Thyroid gland (tissue), 4 donors: ENCODE measurements around the gene ZNF625. TPM values are rescaled to one million over a fixed set of nuclear protein-coding genes. Genes with fewer than 3 reads are reported as not detected.
A peak's percentile ranks its signal among the peaks of the same experiment; 100 is the strongest.

Experiments used
- DNase-seq, 2 donors: peaks; one replicate each; pipeline ENCODE4 v3.0.0-alpha.2; 2019
- H3K27ac ChIP-seq, 3 donors: fragments of 200-600 bp; sonication (generic); 1 replicate in 2 of 3; 2 replicates in 1 of 3; pipeline ENCODE4 v1.5.1; 2016 to 2019; ENCODE audit warnings: mild to moderate bottlenecking in 1 of 3, moderate library complexity in 1 of 3
- H3K27me3 ChIP-seq: fragments of 200-600 bp; sonication (generic); one replicate; pipeline ENCODE4 v1.5.1; 2019
- H3K36me3 ChIP-seq, 2 donors: fragments of 200-600 bp; sonication (generic); one replicate each; pipeline ENCODE4 v1.5.1; 2016 to 2019
- H3K4me1 ChIP-seq, 2 donors: fragments of 200-600 bp; sonication (generic); one replicate each; pipeline ENCODE4 v1.5.1; 2017 to 2019
- H3K4me3 ChIP-seq, 3 donors: fragments of 200-600 bp; sonication (generic); replicated peaks in 1 of 3; 1 replicate in 2 of 3; 2 replicates in 1 of 3; pipeline ENCODE4 v1.5.1; 2016; ENCODE audit warnings: mild to moderate bottlenecking in 1 of 3
- H3K9me3 ChIP-seq: fragments of 200-600 bp; sonication (generic); one replicate; pipeline ENCODE4 v1.5.1; 2017
- CTCF ChIP-seq, 6 experiments: fragments of 200-600 bp in 3 of 6; fragments of 450-650 bp in 3 of 6; sonication (generic) in 3 of 6; IDR thresholded peaks; one replicate each; pipeline ENCODE4 v1.5.1; 2016 to 2019; ENCODE audit warnings: antibody characterized with exemption in 6 of 6, mild to moderate bottlenecking in 2 of 6, inconsistent platforms in 1 of 6, moderate library complexity in 1 of 6
- POLR2A ChIP-seq, 2 donors: fragments of 450-650 bp; IDR thresholded peaks; one replicate each; pipeline ENCODE4 v1.6.1; 2017; ENCODE audit warnings: antibody characterized with exemption in 2 of 2, mild to moderate bottlenecking in 2 of 2, moderate library complexity in 1 of 2
- WGBS, 2 donors: methylation state at CpG; one replicate each; pipeline ENCODE4 v1.1.5; 2017; 5-methylcytosine and 5-hydroxymethylcytosine counted together
- intact Hi-C: fragments of 100-400 bp; cut with DNase I; formaldehyde crosslinking; loops from one replicate; pipeline ENCODE4 v1.15.1; 2023
- total RNA-seq, 4 donors: library from RNA; depleted of rRNA; stranded (reverse); fragments of >200 nt; gene quantifications; one replicate each; pipeline ENCODE4 v1.2.3, GENCODE V29; 2016

Gene ZNF625
- total RNA-seq, 4 donors from 2014 or later, result 5.5 to 12.2 (median 11.5) TPM

DNA sequence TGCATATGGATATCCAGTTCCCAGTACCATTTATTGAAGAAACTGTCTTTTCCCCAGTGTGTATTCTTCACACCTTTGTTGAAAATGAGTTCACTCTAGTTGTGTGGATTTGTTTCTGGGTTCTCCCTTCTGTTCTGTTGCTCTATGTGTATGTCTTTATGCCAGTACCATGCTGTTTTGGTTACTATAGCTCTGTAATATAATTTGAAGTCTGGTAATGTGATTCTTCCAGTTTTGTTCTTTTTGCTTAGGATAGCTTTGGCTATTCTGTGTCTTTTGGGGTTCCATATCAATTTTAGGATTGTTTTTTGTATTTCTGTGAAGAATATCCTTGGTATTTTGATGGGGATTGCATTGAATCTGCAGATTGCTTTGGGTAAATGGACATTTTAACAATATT is 41.6 kb upstream of the ZNF625 start:
- no peak for DNase-seq
- no peak for TF ChIP-seq POLR2A (IDR thresholded peaks at IDR 0.05)
- TF ChIP-seq CTCF (IDR thresholded peaks at IDR 0.05), result no peak
- Histone ChIP-seq H3K4me3 (no peak overlapping the region), H3K4me1 (peaks cover 4 to 14% of the 10 kb centered on the region in 2 donors), H3K9me3 (no peaks in the 10 kb centered on the region), H3K36me3 (no peaks in the 10 kb centered on the region), H3K27ac (no peak overlapping the region), H3K27me3 (no peaks in the 10 kb centered on the region)
- intact Hi-C loops, result no loop called here

DNA sequence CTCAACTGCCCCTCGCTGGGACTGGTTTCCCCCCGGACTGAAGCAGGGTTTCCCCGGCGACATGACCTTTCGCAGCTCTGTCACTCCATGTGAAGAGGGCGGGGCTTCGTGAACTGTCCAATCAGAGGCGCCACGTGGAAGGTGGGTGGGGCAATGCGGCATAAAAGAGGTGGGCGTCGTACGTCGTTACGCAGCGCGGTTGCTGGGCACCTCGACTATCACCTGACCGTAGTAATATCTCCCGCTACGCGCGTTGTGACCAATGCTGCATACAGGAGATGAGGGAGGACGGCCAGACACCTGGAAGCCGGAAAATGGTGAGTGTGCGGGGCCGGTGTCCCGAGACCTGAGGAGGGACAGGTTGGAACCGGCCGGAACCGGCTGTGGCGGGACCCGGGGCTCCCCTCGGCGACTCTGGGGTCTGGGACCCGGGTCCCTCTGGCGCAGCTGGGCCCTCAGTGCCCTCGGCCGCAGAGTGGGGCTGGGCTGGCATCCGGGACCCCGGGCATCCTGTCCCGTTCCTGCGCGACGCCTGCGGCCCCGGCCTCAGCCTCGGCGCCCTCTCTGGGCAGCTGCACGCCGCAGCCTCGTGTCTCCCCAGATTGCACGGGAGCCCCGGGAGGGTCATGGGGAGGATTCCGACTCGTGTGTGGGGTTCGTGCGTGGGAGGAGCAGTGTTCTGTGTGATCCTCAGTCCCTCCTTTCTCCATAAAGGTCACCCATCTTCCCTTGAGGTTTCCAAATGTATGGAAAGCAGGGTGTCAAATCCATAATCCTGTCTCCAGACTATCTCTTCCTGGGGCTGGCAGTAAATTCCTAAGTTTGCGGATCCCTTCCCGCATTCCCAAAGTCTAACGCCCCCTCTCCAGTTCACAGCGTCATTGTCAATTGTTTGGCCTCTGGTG is 38.5 kb upstream of the ZNF625 start:
- 0 to 1% methylated on average over 11 to 28 of the region's 62 CpGs for whole genome bisulfite sequencing, 2 donors
- intact Hi-C loops, result no loop called here
- H3K4me3 ChIP-seq, result peak overlapping the region; percentile 70 to 74 (median 72)
- peak; percentile 97 for DNase-seq
- no peaks in the 10 kb centered on the region for H3K9me3 ChIP-seq
- peaks cover 0 to 4% of the 10 kb centered on the region in 2 donors for H3K36me3 ChIP-seq
- no peak for TF ChIP-seq CTCF (IDR thresholded peaks at IDR 0.05)
- peak in 1 of 2 donors; percentile 94 for TF ChIP-seq POLR2A (IDR thresholded peaks at IDR 0.05)
- H3K27ac ChIP-seq, result peak overlapping the region; percentile 61 to 86 (median 80)
- H3K27me3 ChIP-seq, result no peaks in the 10 kb centered on the region
- H3K4me1 ChIP-seq, result peaks cover under 1 to 11% of the 10 kb centered on the region in 2 donors

- peaks cover 5% of the 10 kb centered on the region for H3K9me3 ChIP-seq
Observed at GRCh38 chr19:12187625-12188024, 31.1 kb upstream of the ZNF625 start.

GRCh38 chr19:12180377-12180776 is 23.8 kb upstream of the ZNF625 start:
- intact Hi-C loops, result no loop called here
- Histone ChIP-seq H3K9me3 (no peaks in the 10 kb centered on the region), H3K36me3 (no peaks in the 10 kb centered on the region), H3K4me1 (no peaks in the 10 kb centered on the region), H3K27ac (no peak overlapping the region), H3K27me3 (no peaks in the 10 kb centered on the region), H3K4me3 (no peak overlapping the region)
- TF ChIP-seq CTCF (IDR thresholded peaks at IDR 0.05) (no peak), POLR2A (IDR thresholded peaks at IDR 0.05) (no peak)
- WGBS, 2 donors, result 95 to 96% methylated on average over 3 of the region's 3 CpGs
- no peak for DNase-seq

More at GRCh38 chr19:12187625-12188024, 31.1 kb upstream of the ZNF625 start:
- intact Hi-C loops, result no loop called here
- H3K27ac ChIP-seq, result no peak overlapping the region
- no peak overlapping the region for H3K4me3 ChIP-seq
- WGBS, 2 donors, result 97% methylated on average over 6 of the region's 6 CpGs
- no peak for DNase-seq
- H3K4me1 ChIP-seq, result no peaks in the 10 kb centered on the region
- H3K36me3 ChIP-seq, result peaks cover 31 to 38% of the 10 kb centered on the region in 2 donors
- TF ChIP-seq CTCF (IDR thresholded peaks at IDR 0.05), result no peak
- no peak for TF ChIP-seq POLR2A (IDR thresholded peaks at IDR 0.05)
- no peaks in the 10 kb centered on the region for H3K27me3 ChIP-seq

GRCh38 chr19:12166626-12167025 is 10.1 kb upstream of the ZNF625 start:
- intact Hi-C loops, result no loop called here
- H3K27ac ChIP-seq, result no peak overlapping the region
- WGBS, 2 donors, result 83 to 87% methylated on average over 1 of the region's 1 CpG

More at GRCh38 chr19:12166626-12167025, 10.1 kb upstream of the ZNF625 start:
- DNase-seq, result no peak
- no peak for TF ChIP-seq POLR2A (IDR thresholded peaks at IDR 0.05)
- TF ChIP-seq CTCF (IDR thresholded peaks at IDR 0.05), result no peak
- Histone ChIP-seq H3K27me3 (no peaks in the 10 kb centered on the region), H3K4me3 (no peak overlapping the region), H3K9me3 (no peaks in the 10 kb centered on the region), H3K4me1 (peaks cover 14 to 15% of the 10 kb centered on the region in 2 donors), H3K36me3 (no peaks in the 10 kb centered on the region)
